Activated T-cell treated with anti-CD3 and anti-CD28 coated beads, Interleukin-2, amount 50 U/mL, for 24 hours (primary cell): ENCODE results near the gene MYOCD.

Experiments used
- DNase-seq: peaks from one replicate; pipeline ENCODE4 v3.0.0-alpha.2; 2020
- H3K27ac Mint-ChIP-seq: 2 replicates; pipeline ENCODE4 v1.8.0; 2020; ENCODE audit warnings: mild to moderate bottlenecking, mixed read lengths
- H3K27me3 Mint-ChIP-seq: 2 replicates; pipeline ENCODE4 v1.8.0; 2020; ENCODE audit warnings: mixed read lengths
- H3K36me3 Mint-ChIP-seq: 2 replicates; pipeline ENCODE4 v1.8.0; 2020; ENCODE audit warnings: low read depth, mixed read lengths
- H3K4me1 Mint-ChIP-seq: 2 replicates; pipeline ENCODE4 v1.8.0; 2020; ENCODE audit warnings: low read depth, mixed read lengths
- H3K4me3 Mint-ChIP-seq: 2 replicates; pipeline ENCODE4 v1.8.0; 2020; ENCODE audit warnings: mild to moderate bottlenecking, moderate library complexity, mixed read lengths
- H3K9me3 Mint-ChIP-seq: 2 replicates; pipeline ENCODE4 v1.8.0; 2020; ENCODE audit warnings: mixed read lengths

Gene MYOCD

GRCh38 chr17:12666718-12667117 is 1.0 kb downstream of the MYOCD start:
- Mint-ChIP-seq H3K36me3 (no peaks in the 10 kb centered on the region), H3K27me3 (peaks cover 71% of the 10 kb centered on the region), H3K4me1 (no peaks in the 10 kb centered on the region), H3K9me3 (no peaks in the 10 kb centered on the region), H3K27ac (no peak overlapping the region), H3K4me3 (no peak overlapping the region)
- no peak for DNase-seq

GRCh38 chr17:12667299-12667958 is 1.7 kb downstream of the MYOCD start:
- H3K27ac Mint-ChIP-seq, result no peak overlapping the region
- H3K4me1 Mint-ChIP-seq, result no peaks in the 10 kb centered on the region
- H3K4me3 Mint-ChIP-seq, result no peak overlapping the region
- no peaks in the 10 kb centered on the region for H3K36me3 Mint-ChIP-seq
- no peak for DNase-seq
- no peaks in the 10 kb centered on the region for H3K9me3 Mint-ChIP-seq
- peaks cover 66% of the 10 kb centered on the region for H3K27me3 Mint-ChIP-seq

GRCh38 chr17:12671906-12672305 is 6.2 kb downstream of the MYOCD start:
- Mint-ChIP-seq H3K4me3 (no peak overlapping the region), H3K4me1 (no peaks in the 10 kb centered on the region), H3K27ac (no peak overlapping the region), H3K9me3 (no peaks in the 10 kb centered on the region), H3K27me3 (peaks cover 26% of the 10 kb centered on the region), H3K36me3 (no peaks in the 10 kb centered on the region)
- DNase-seq, result no peak

- no peak overlapping the region for H3K4me3 Mint-ChIP-seq
- peaks cover 16% of the 10 kb centered on the region for H3K27me3 Mint-ChIP-seq
- no peaks in the 10 kb centered on the region for H3K36me3 Mint-ChIP-seq
- H3K9me3 Mint-ChIP-seq, result no peaks in the 10 kb centered on the region
- H3K4me1 Mint-ChIP-seq, result no peaks in the 10 kb centered on the region
- H3K27ac Mint-ChIP-seq, result no peak overlapping the region
- DNase-seq, result no peak
These were observed 7.3 kb downstream of the MYOCD start for GRCh38 chr17:12672947-12673346.

- peaks cover 8% of the 10 kb centered on the region for H3K27me3 Mint-ChIP-seq
- DNase-seq, result no peak
- H3K27ac Mint-ChIP-seq, result no peak overlapping the region
- H3K4me3 Mint-ChIP-seq, result no peak overlapping the region
- no peaks in the 10 kb centered on the region for H3K4me1 Mint-ChIP-seq
- H3K36me3 Mint-ChIP-seq, result no peaks in the 10 kb centered on the region
- no peaks in the 10 kb centered on the region for H3K9me3 Mint-ChIP-seq
These were observed 8.1 kb downstream of the MYOCD start for GRCh38 chr17:12673788-12674187.

- no peak for DNase-seq
- peaks cover 3% of the 10 kb centered on the region for H3K9me3 Mint-ChIP-seq
- no peaks in the 10 kb centered on the region for H3K4me1 Mint-ChIP-seq
- H3K4me3 Mint-ChIP-seq, result no peak overlapping the region
- H3K36me3 Mint-ChIP-seq, result no peaks in the 10 kb centered on the region
- no peaks in the 10 kb centered on the region for H3K27me3 Mint-ChIP-seq
- H3K27ac Mint-ChIP-seq, result no peak overlapping the region
These were observed 14.8 kb downstream of the MYOCD start for GRCh38 chr17:12680407-12680897.

- H3K36me3 Mint-ChIP-seq, result no peaks in the 10 kb centered on the region
- no peak for DNase-seq
- peaks cover 3% of the 10 kb centered on the region for H3K9me3 Mint-ChIP-seq
- no peak overlapping the region for H3K27ac Mint-ChIP-seq
- H3K27me3 Mint-ChIP-seq, result no peaks in the 10 kb centered on the region
- H3K4me3 Mint-ChIP-seq, result no peak overlapping the region
- H3K4me1 Mint-ChIP-seq, result no peaks in the 10 kb centered on the region
These were observed 15.3 kb downstream of the MYOCD start for GRCh38 chr17:12680993-12681392.

GRCh38 chr17:12683299-12683698 is 17.6 kb downstream of the MYOCD start:
- DNase-seq, result no peak
- Mint-ChIP-seq H3K4me1 (no peaks in the 10 kb centered on the region), H3K27me3 (no peaks in the 10 kb centered on the region), H3K9me3 (peaks cover 3% of the 10 kb centered on the region), H3K36me3 (no peaks in the 10 kb centered on the region), H3K27ac (no peak overlapping the region), H3K4me3 (no peak overlapping the region)

- no peak overlapping the region for H3K27ac Mint-ChIP-seq
- DNase-seq, result no peak
- H3K27me3 Mint-ChIP-seq, result no peaks in the 10 kb centered on the region
- H3K4me1 Mint-ChIP-seq, result no peaks in the 10 kb centered on the region
- H3K36me3 Mint-ChIP-seq, result no peaks in the 10 kb centered on the region
- peaks cover 3% of the 10 kb centered on the region for H3K9me3 Mint-ChIP-seq
- no peak overlapping the region for H3K4me3 Mint-ChIP-seq
These were observed 20.8 kb downstream of the MYOCD start for GRCh38 chr17:12686486-12686885.

GRCh38 chr17:12688382-12688781 is 22.7 kb downstream of the MYOCD start:
- no peak overlapping the region for H3K27ac Mint-ChIP-seq

GRCh38 chr17:12691173-12691572 is 25.5 kb downstream of the MYOCD start:
- Mint-ChIP-seq H3K36me3 (no peaks in the 10 kb centered on the region), H3K27ac (no peak overlapping the region), H3K27me3 (no peaks in the 10 kb centered on the region), H3K4me3 (no peak overlapping the region), H3K9me3 (peaks cover 4% of the 10 kb centered on the region), H3K4me1 (no peaks in the 10 kb centered on the region)
- no peak for DNase-seq

More at GRCh38 chr17:12688382-12688781, 22.7 kb downstream of the MYOCD start:
- Mint-ChIP-seq H3K36me3 (no peaks in the 10 kb centered on the region), H3K27me3 (no peaks in the 10 kb centered on the region), H3K9me3 (peaks cover 3% of the 10 kb centered on the region), H3K4me3 (no peak overlapping the region), H3K4me1 (no peaks in the 10 kb centered on the region)
- no peak for DNase-seq

- H3K4me3 Mint-ChIP-seq, result no peak overlapping the region
- no peak overlapping the region for H3K27ac Mint-ChIP-seq
- no peak for DNase-seq
- peaks cover 4% of the 10 kb centered on the region for H3K9me3 Mint-ChIP-seq
- H3K27me3 Mint-ChIP-seq, result no peaks in the 10 kb centered on the region
- H3K36me3 Mint-ChIP-seq, result no peaks in the 10 kb centered on the region
- H3K4me1 Mint-ChIP-seq, result no peaks in the 10 kb centered on the region
These were observed 27.9 kb downstream of the MYOCD start for GRCh38 chr17:12693640-12694039.

GRCh38 chr17:12706070-12706469 is 40.4 kb downstream of the MYOCD start:
- Mint-ChIP-seq H3K4me3 (no peak overlapping the region), H3K36me3 (no peaks in the 10 kb centered on the region), H3K27me3 (no peaks in the 10 kb centered on the region), H3K9me3 (peaks cover 3% of the 10 kb centered on the region), H3K4me1 (no peaks in the 10 kb centered on the region), H3K27ac (no peak overlapping the region)
- no peak for DNase-seq

GRCh38 chr17:12709063-12709462 is 43.4 kb downstream of the MYOCD start:
- H3K27ac Mint-ChIP-seq, result no peak overlapping the region
- no peak for DNase-seq
- no peak overlapping the region for H3K4me3 Mint-ChIP-seq
- H3K4me1 Mint-ChIP-seq, result no peaks in the 10 kb centered on the region
- peaks cover under 1% of the 10 kb centered on the region for H3K9me3 Mint-ChIP-seq
- H3K27me3 Mint-ChIP-seq, result no peaks in the 10 kb centered on the region
- H3K36me3 Mint-ChIP-seq, result no peaks in the 10 kb centered on the region

- Mint-ChIP-seq H3K27me3 (no peaks in the 10 kb centered on the region), H3K27ac (no peak overlapping the region), H3K4me3 (no peak overlapping the region), H3K9me3 (peaks cover 2% of the 10 kb centered on the region), H3K36me3 (no peaks in the 10 kb centered on the region), H3K4me1 (no peaks in the 10 kb centered on the region)
- no peak for DNase-seq
These were observed 46.7 kb downstream of the MYOCD start for GRCh38 chr17:12712415-12712814.

- no peaks in the 10 kb centered on the region for H3K4me1 Mint-ChIP-seq
- no peak for DNase-seq
- H3K36me3 Mint-ChIP-seq, result no peaks in the 10 kb centered on the region
- no peak overlapping the region for H3K4me3 Mint-ChIP-seq
- H3K27me3 Mint-ChIP-seq, result no peaks in the 10 kb centered on the region
- H3K27ac Mint-ChIP-seq, result no peak overlapping the region
- peaks cover 2% of the 10 kb centered on the region for H3K9me3 Mint-ChIP-seq
These were observed 47.3 kb downstream of the MYOCD start for GRCh38 chr17:12712941-12713340.
